Measurements from ENCODE around the gene MAGED4B. TPM values are rescaled to one million over a fixed set of nuclear protein-coding genes. Genes with fewer than 3 reads are reported as not detected.

MAGED4B gene
- total RNA-seq, 6 experiments from 2014 or later: 0.12 to 2.4 (median 0.39) TPM

GRCh38 chrX:52034211-52034610, 34.8 kb downstream of the MAGED4B start:
- Histone ChIP-seq H3K4me1 (no peaks in the 10 kb centered on the region), H3K27me3 (no peaks in the 10 kb centered on the region), H3K27ac (no peak overlapping the region), H3K36me3 (no peaks in the 10 kb centered on the region), H3K9me3 (no peaks in the 10 kb centered on the region), H3K4me3 (no peak overlapping the region)
- TF ChIP-seq CTCF (IDR thresholded peaks at IDR 0.05): no peak
- no peak for TF ChIP-seq POLR2A (IDR thresholded peaks at IDR 0.05)
- no peak for DNase-seq
- no peak for ATAC-seq
- intact Hi-C loops (cut with DNase I): no loop called here
- 63% methylated on average over 1 of the region's 1 CpG for WGBS (ENCODE audit: insufficient coverage, low coverage, low lambda C conversion rate, missing lambda C conversion rate)

DNA sequence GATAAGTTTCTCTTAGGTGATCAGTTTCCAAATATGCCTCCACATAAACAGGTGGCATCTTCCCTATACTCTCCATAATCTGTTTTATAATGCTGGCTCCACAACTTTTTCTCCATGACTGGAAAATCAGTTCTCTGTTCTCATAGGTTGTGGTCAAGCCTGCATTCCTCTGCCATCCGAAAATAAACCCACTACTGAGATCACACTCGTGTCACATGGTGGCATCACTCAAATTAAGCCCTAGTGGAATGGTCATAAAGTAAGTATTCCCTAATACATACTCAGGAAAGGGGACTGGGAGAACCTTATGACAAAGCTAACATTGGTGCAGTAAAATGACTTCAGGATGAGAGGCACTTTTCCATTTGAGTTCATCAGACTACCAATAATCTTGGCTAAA, 37.6 kb downstream of the MAGED4B start:
- no peak for DNase-seq
- no peak overlapping the region for H3K4me3 ChIP-seq
- no peaks in the 10 kb centered on the region for H3K9me3 ChIP-seq
- no peak for ATAC-seq
- H3K27me3 ChIP-seq: no peaks in the 10 kb centered on the region
- no peaks in the 10 kb centered on the region for H3K36me3 ChIP-seq
- intact Hi-C loops (cut with DNase I): no loop called here
- no peak for TF ChIP-seq POLR2A (IDR thresholded peaks at IDR 0.05)
- no peak for TF ChIP-seq CTCF (IDR thresholded peaks at IDR 0.05)
- no peaks in the 10 kb centered on the region for H3K4me1 ChIP-seq
- no peak overlapping the region for H3K27ac ChIP-seq
- 31% methylated on average over 2 of the region's 2 CpGs for WGBS (ENCODE audit: insufficient coverage, low coverage, low lambda C conversion rate, missing lambda C conversion rate)

DNA sequence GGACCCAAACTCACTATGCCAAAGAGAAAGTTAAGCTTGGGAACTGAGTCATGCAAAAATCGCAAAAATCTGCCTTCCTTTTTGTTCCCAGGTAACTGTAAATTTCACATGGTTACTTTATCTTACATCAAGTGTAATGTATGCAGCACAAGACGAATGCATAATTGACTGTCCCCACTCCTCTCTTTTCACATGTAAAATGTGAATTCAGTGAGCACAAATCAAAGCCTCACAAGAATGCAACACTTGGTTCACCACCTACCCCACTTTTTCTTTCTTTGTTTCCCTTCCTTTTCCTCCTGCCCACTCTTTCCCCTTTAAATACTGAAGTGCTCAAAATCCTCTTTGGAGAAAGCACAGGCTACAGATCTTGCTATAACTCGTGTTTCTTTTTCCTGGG, 53.2 kb downstream of the MAGED4B start:
- Histone ChIP-seq H3K4me3 (no peak overlapping the region), H3K9me3 (no peaks in the 10 kb centered on the region), H3K4me1 (no peaks in the 10 kb centered on the region), H3K27ac (no peak overlapping the region), H3K36me3 (no peaks in the 10 kb centered on the region), H3K27me3 (no peaks in the 10 kb centered on the region)
- 27% methylated on average over 3 of the region's 3 CpGs for WGBS (ENCODE audit: insufficient coverage, low coverage, low lambda C conversion rate, missing lambda C conversion rate)
- intact Hi-C loops (cut with DNase I): no loop called here
- no peak for DNase-seq
- ATAC-seq: no peak
- TF ChIP-seq POLR2A (IDR thresholded peaks at IDR 0.05) (no peak), CTCF (IDR thresholded peaks at IDR 0.05) (no peak)

Small RNAs within 50 kb of the gene (small RNA-seq; reads per million reads assigned to genes)
- gene SNORA11E: 0 reads per million in 2 experiments

Other genes with a start within 250 kb of the MAGED4B start
- gene MAGED1, start 175.6 kb downstream of the MAGED4B start, total RNA-seq: 10 to 100 TPM; 54.7 to 98.7 (median 69.9) TPM
- gene MAGED4, start 115.7 kb upstream of the MAGED4B start, total RNA-seq: 1 to 10 TPM in 1 of 6 experiments, under 1 TPM in 2, not detected in 3; 0.18 to 1.0 (median 0.25) TPM

Measured in right lobe of liver (tissue), 6 donors.